Fibroblast of villous mesenchyme (primary cell): Measurements from ENCODE around the gene SMG6. TPM values are rescaled to one million over a fixed set of nuclear protein-coding genes. Genes with fewer than 3 reads are reported as not detected.
A peak's percentile ranks its signal among the peaks of the same experiment; 100 is the strongest.

Experiments used
- DNase-seq: peaks from one replicate; pipeline ENCODE4 v3.0.0-alpha.2; 2010; ENCODE audit warnings: low read depth
- H3K4me3 ChIP-seq: 2 replicates; pipeline ENCODE4 v1.5.1; 2011; ENCODE audit warnings: low read depth, mild to moderate bottlenecking, low read length
- total RNA-seq: library from RNA; depleted of rRNA; stranded (reverse); fragments of >200 nt; gene quantifications from 2 replicates; pipeline ENCODE4 v1.2.3, GENCODE V29; 2012
- TF ChIP-seq, protein P1 (sequence below): IDR thresholded peaks from 2 replicates; pipeline ENCODE4 v1.5.1; 2012; ENCODE audit warnings: low read depth, mild to moderate bottlenecking, low read length; ENCODE audit not compliant: insufficient read depth

Gene SMG6
- total RNA-seq, 1 donor, result 50.5 TPM

DNA sequence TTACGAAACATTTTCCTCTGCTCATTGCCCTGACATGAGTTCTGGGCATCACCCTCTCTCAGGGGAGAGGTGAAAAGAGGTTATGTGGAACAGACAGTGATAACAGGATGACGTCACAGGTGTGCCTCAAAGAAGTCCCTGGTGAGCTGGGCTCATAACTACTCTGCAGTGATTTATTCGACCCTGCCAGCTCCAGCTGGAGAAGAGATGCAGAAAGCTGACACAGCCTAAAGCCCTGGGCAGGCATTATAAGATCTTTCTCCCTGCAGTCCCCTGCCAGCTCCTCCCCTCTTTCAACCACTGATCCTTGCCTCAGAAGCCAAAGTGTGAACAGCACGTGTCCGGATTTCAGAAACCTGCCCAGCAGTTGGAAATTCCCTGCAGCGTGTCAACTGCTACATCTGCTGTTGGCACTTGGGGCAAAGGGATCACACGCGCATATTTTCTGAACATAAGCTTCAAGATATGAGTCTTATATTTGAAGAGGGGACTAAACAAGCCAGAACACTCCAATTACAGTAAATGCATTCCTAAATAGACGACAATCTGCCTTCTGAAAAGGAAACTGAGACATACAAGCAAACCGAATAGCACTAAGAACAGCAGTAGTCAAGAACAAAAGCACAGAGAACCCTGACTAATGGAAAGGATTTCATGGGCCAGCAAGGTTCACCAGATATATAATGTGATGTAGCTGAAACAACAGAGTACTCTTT is 80.5 kb downstream of the SMG6 start:
- TF ChIP-seq, protein P1, sequence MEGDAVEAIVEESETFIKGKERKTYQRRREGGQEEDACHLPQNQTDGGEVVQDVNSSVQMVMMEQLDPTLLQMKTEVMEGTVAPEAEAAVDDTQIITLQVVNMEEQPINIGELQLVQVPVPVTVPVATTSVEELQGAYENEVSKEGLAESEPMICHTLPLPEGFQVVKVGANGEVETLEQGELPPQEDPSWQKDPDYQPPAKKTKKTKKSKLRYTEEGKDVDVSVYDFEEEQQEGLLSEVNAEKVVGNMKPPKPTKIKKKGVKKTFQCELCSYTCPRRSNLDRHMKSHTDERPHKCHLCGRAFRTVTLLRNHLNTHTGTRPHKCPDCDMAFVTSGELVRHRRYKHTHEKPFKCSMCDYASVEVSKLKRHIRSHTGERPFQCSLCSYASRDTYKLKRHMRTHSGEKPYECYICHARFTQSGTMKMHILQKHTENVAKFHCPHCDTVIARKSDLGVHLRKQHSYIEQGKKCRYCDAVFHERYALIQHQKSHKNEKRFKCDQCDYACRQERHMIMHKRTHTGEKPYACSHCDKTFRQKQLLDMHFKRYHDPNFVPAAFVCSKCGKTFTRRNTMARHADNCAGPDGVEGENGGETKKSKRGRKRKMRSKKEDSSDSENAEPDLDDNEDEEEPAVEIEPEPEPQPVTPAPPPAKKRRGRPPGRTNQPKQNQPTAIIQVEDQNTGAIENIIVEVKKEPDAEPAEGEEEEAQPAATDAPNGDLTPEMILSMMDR, result no peak
- peak; percentile 97 for DNase-seq
- no peak overlapping the region for H3K4me3 ChIP-seq

- TF ChIP-seq, protein P1, result no peak
- no peak overlapping the region for H3K4me3 ChIP-seq
- DNase-seq, result peak; percentile 74
Observed at GRCh38 chr17:2222301-2222700, 81.3 kb downstream of the SMG6 start.

GRCh38 chr17:2218426-2218825 is 85.2 kb downstream of the SMG6 start:
- TF ChIP-seq, protein P1, result no peak
- DNase-seq, result no peak
- H3K4me3 ChIP-seq, result no peak overlapping the region

- H3K4me3 ChIP-seq, result peak overlapping the region; percentile 36
- TF ChIP-seq, protein P1, result no peak
- peak; percentile 92 for DNase-seq
Observed at GRCh38 chr17:2215616-2216364, 87.8 kb downstream of the SMG6 start.

GRCh38 chr17:2214929-2215615 is 88.5 kb downstream of the SMG6 start:
- peak overlapping the region; percentile 36 for H3K4me3 ChIP-seq
- TF ChIP-seq, protein P1, result no peak
- peak; percentile 86 for DNase-seq

GRCh38 chr17:2214047-2214928 is 89.3 kb downstream of the SMG6 start:
- peak; percentile 96 for DNase-seq
- peak overlapping the region; percentile 36 for H3K4me3 ChIP-seq
- TF ChIP-seq, protein P1, result no peak
